Right forelimb (tissue), 1 donor: ENCODE measurements around the gene KRCC1.
"Not testable (repeated sequence)": the region's sequence is repeated elsewhere in the genome, so short reads cannot be mapped to it uniquely, and the experiment has no call there.

ENCODE experiments used
- DNase-seq: peaks from one replicate; pipeline ENCODE4 v3.0.0-alpha.2; 2018

Gene KRCC1

DNA sequence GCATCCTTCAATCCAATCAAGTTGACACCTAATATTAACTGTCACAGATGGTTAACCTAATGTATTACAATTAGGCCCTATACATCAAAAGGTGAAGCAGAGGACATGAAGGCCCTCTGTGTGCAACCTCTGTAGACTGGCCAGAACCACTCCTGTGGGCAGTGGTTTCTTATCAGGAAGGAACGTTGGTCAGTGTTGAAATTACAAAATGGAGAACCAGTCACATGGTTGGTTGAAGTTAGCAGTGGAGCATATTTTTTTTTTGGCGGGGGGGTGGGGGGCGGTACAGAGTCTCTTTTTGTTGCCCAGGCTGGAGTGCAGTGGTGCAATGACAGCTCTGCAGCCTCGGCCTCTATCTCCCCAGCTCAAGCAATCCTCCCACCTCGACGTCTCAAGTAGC lies 59.0 kb downstream of the KRCC1 start:
- no peak for DNase-seq

DNA sequence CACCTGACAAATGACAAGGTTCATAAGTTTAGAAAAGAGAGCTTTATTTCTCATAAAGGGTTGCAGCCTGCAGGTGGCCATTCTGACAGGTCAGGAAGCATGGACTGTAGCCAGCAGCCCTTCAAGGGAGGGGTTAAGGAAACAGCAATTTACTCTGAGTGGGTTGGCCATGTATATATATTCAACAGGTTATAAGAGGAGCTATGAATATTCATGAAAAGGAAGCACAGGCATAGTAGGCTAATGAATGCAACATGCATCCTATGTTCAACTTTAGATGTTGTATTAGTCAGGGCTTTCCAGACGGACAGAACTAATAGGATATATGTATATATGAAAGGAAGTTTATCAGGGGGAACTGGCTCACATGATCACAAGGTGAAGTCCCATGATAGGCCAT lies 59.8 kb downstream of the KRCC1 start:
- no peak for DNase-seq

DNA sequence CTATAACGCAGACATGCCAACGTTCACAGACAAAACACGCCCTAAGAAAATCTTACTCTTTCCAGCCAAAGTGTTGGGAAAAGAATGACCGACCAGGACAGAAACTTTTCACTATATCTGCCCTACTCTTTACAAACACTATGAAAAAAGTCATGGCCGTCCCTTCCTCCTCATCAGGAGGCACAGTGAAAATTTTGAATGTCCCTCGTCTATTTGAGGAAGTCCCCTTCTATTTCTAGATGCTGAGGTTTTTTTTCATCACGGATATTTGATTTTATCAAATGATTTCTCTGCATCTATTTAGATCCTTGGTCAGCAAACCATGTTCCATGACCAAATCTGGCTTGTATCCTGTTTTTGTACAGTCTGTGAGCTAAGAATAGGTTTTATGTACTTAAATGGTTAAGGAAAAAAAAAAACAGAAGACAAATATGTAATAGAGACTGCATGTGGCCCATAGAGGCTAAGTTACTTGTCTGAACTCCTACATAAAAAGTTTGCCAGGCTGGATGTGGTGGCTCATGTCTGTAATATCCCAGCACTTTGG lies 61.2 kb downstream of the KRCC1 start:
- DNase-seq, result not testable (repeated sequence)

DNA sequence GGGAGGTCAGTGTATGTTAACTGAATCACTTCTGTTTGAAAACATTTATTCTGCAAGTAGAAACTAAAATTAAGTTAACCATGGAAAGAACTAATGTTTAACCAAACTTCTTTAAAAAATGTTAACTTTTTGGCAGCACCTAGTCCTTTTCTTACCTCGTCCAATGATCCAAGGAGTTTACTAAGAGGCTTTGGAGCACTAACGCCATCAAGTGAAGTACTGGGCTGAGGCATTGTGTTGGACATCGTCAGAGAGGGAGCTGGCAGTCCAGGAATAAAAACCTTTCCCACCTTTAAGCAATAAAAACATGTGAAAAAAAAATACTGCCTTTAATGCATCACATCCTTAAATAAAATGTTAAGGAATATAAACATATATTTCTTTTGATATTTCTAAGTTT lies 63.0 kb downstream of the KRCC1 start:
- DNase-seq, result not testable (repeated sequence)

DNA sequence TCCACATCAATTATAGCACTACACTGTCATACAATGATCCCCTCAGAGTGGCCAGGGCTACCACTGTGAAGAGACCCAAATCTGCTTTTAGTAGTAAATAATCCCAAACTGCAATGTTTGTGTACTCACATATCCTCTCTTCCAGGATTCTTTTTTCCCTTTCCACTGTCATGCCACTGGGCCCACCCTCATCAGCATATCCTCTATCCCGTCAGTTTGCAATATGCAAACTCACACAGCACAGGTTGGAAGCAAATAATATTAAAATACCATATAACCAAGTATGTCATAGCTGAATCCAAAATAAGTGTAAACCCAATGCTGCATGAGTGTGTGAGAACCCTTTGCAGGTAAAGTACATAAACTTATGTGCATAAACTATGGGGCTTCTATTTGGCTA lies 68.1 kb downstream of the KRCC1 start:
- DNase-seq, result not testable (repeated sequence)

DNA sequence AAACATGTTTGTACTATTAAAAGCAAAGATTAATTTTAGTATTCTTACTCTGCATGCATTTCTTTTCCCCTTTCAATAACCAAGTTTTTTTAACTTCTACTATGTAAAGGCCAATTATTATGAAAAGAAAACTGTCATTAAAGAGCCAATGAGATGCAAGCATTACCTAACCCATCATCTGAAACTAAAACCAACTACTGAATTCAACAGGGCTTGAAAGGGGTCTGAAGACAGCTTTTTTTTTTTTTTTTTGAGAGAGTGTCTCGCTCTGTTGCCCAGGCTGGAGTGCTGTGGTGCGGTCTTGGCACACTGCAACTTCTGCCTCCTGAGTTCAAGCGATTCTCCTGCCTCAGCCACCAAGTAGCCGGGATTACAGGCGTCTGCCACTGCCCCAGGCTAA lies 69.7 kb downstream of the KRCC1 start:
- DNase-seq, result not testable (repeated sequence)

DNA sequence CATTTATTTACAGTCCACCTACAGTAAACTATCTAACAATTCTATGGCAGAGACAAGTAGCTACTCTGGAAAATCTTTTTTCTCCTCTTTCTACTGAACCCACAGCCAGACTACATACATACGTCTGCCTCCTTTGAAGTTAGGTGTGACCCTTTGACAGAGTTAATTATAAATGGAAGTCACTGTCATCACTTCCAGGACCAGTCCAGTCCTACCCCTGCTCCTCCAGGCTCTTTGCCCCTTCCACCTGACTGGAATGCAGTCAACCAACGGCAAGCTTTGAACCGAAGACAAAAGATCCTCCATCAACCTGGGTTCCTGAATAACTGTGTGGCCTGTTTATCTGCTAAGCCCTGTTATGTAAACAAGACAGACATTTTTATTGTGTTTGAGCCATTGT lies 74.4 kb downstream of the KRCC1 start:
- not testable (repeated sequence) for DNase-seq
